Measurements from ENCODE around the gene TP53I3.

DNA sequence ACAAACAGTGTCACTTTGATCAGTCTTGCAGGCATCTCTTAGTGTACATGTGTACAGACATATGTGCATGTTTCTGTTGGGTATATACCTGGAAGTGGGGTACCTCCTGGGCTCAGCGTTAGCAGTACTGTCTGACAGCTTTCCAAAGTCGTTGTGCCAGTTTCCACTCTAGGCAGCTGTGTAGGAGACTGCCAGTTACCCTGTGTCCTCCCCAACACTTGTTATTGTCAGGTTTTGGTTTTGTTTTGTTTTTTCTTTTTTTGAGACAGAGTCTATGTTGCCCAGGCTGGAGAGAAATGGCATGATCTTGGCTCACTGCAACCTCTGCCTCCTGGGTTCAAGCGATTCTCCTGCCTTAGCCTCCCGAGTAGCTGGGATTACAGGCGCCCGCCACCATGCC is 28.9 kb downstream of the TP53I3 start:
- TF ChIP-seq CTCF (IDR thresholded peaks at IDR 0.05; ENCODE audit: low read depth, low read length) (no peak), POLR2A (IDR thresholded peaks at IDR 0.05; ENCODE audit: extremely low read depth, insufficient read length) (no peak), MAX (IDR thresholded peaks at IDR 0.05; ENCODE audit: low read depth, low read length) (no peak)

All from NB4 (cell line).